Loucy (cell line): ENCODE measurements around the gene NUP58.

Experiments used
- EZH2phosphoT487 ChIP-seq: fragments of 200-600 bp; IDR thresholded peaks from 2 replicates; pipeline ENCODE4 v1.6.1; 2018; ENCODE audit warnings: antibody characterized with exemption, mild to moderate bottlenecking, moderate library complexity, borderline replicate concordance
- TF ChIP-seq, protein P1 (sequence below): fragments of 200-600 bp; sonication (generic); conservative IDR thresholded peaks from 2 replicates; pipeline ENCODE4 v1.5.1; 2014; ENCODE audit warnings: mild to moderate bottlenecking, antibody characterized with exemption, low read length

DNA sequence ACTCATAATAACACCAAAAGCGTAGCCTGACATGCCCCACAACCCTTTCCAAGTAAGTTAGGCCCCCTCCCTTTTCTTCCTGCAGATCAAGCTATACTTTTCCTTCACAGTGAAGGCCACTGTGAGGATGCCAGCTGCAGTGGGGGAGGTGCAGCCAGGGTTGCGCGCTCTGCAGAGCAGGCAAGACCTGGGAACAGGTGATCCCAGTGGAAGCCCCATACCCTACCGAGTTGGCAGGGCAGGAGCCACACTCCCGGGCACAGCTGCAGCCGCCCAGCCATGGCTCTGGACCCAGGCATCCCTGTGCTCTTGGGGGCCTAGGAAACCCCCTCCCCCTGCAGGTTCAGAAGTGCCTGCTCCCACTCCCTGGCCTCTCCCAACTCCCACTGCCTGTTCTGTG lies 32.9 kb upstream of the NUP58 start:
- TF ChIP-seq, protein P1, sequence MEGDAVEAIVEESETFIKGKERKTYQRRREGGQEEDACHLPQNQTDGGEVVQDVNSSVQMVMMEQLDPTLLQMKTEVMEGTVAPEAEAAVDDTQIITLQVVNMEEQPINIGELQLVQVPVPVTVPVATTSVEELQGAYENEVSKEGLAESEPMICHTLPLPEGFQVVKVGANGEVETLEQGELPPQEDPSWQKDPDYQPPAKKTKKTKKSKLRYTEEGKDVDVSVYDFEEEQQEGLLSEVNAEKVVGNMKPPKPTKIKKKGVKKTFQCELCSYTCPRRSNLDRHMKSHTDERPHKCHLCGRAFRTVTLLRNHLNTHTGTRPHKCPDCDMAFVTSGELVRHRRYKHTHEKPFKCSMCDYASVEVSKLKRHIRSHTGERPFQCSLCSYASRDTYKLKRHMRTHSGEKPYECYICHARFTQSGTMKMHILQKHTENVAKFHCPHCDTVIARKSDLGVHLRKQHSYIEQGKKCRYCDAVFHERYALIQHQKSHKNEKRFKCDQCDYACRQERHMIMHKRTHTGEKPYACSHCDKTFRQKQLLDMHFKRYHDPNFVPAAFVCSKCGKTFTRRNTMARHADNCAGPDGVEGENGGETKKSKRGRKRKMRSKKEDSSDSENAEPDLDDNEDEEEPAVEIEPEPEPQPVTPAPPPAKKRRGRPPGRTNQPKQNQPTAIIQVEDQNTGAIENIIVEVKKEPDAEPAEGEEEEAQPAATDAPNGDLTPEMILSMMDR: no peak
- no peak for TF ChIP-seq EZH2phosphoT487
